ENCODE results near the gene ANKMY1. TPM values are rescaled to one million over a fixed set of nuclear protein-coding genes. Genes with fewer than 3 reads are reported as not detected.

The ANKMY1 gene
- total and polyA plus RNA-seq, 2 of the 8 experiments (the other 6 are each of a cell fraction or from before 2014, with no cell fraction given), result 4.5 to 4.8 TPM

- 88% methylated on average over 12 of the region's 22 CpGs; no CpG with 5 or more reads in 1 of the 2 experiments for WGBS, 2 experiments (ENCODE audit: extremely low coverage in 1 of 2, insufficient coverage in 1 of 2, insufficient read length in 1 of 2, insufficient replicate concordance in 2 of 2, low coverage in 1 of 2, low lambda C conversion rate in 2 of 2, missing lambda C conversion rate in 1 of 2)
- POLR2A ChIA-PET (ENCODE audit: partially characterized antibody), result no interaction called here
- no peak for DNase-seq (ENCODE audit: low read depth in 1 of 2, low spot score in 2 of 2)
Observed at GRCh38 chr2:240597419-240598181, 39.8 kb upstream of the ANKMY1 start.

More at GRCh38 chr2:240597419-240598181, 39.8 kb upstream of the ANKMY1 start:
- Histone ChIP-seq H3K79me1 (ENCODE audit: low read depth, low read length) (no peaks in the 10 kb centered on the region; the same call in 1 of the 2 replicates), H3K18ac (ENCODE audit: extremely low read depth, low read length) (no peak overlapping the region), H3K27me3 (replicated peaks in 1 of 4; ENCODE audit: control insufficient read depth in 3 of 4, extremely low read depth in 1 of 4, insufficient read depth in 3 of 4, low read length in 3 of 4) (no peaks in the 10 kb centered on the region), H3K4me3 (ENCODE audit: extremely low read depth in 1 of 4, insufficient read depth in 2 of 4, low read depth in 3 of 4, low read length in 4 of 4) (no peak overlapping the region), H3K27ac (ENCODE audit: low read depth, low read length) (no peak overlapping the region), H3K23me2 (ENCODE audit: low read depth, low read length) (no peaks in the 10 kb centered on the region), H3K36me3 (ENCODE audit: control insufficient read depth in 2 of 4, insufficient read depth in 4 of 4, low read length in 3 of 4) (peaks cover 0 to 8% (median 5%) of the 10 kb centered on the region in 4 experiments; a peak in 4 of 8 replicates), H3K79me2 (ENCODE audit: control insufficient read depth in 1 of 2, insufficient read depth in 2 of 2, low read length in 2 of 2) (no peaks in the 10 kb centered on the region; a peak in 1 of 4 replicates), H2BK12ac (ENCODE audit: low read depth, low read length) (no peak overlapping the region), H4K5ac (ENCODE audit: insufficient read length, low read depth, low read length) (no peak overlapping the region), H3K23ac (ENCODE audit: insufficient read length) (no peak overlapping the region), H3K14ac (ENCODE audit: insufficient read length) (no peak overlapping the region), H2BK20ac (ENCODE audit: low read length) (no peak overlapping the region), H3K4ac (replicated peaks; ENCODE audit: insufficient read length, low read depth, low read length) (no peak overlapping the region), H2AK5ac (ENCODE audit: low read depth, low read length) (no peak overlapping the region), H3K4me1 (replicated peaks in 1 of 4; ENCODE audit: control insufficient read depth in 3 of 4, insufficient read depth in 4 of 4, low read length in 3 of 4) (no peaks in the 10 kb centered on the region), H3K9ac (replicated peaks in 1 of 4; ENCODE audit: extremely low read depth in 1 of 4, low read depth in 3 of 4, low read length in 3 of 4) (no peak overlapping the region), H3K56ac (replicated peaks; ENCODE audit: insufficient read length, low read depth, low read length) (no peak overlapping the region), H2AFZ (ENCODE audit: low read length) (no peak overlapping the region), H3K9me3 (ENCODE audit: insufficient read depth in 2 of 2, low read depth in 1 of 2, low read length in 1 of 2) (no peaks in the 10 kb centered on the region), H2BK120ac (replicated peaks; ENCODE audit: low read depth, low read length) (no peak overlapping the region), H4K91ac (replicated peaks; ENCODE audit: insufficient read length, low read length) (no peak overlapping the region), H3K4me2 (ENCODE audit: insufficient read depth in 1 of 2, low read depth in 2 of 2, low read length in 2 of 2) (no peak overlapping the region), H4K8ac (ENCODE audit: extremely low read depth, insufficient read depth, low read length) (no peak overlapping the region), H2BK15ac (ENCODE audit: low read length) (no peak overlapping the region), H2BK5ac (ENCODE audit: low read depth, low read length) (no peak overlapping the region), H4K20me1 (replicated peaks in 1 of 2; ENCODE audit: control insufficient read depth in 1 of 2, insufficient read depth in 2 of 2, low read length in 2 of 2) (peaks cover 3 to 10% of the 10 kb centered on the region in 2 experiments)
- FAIRE-seq, result no peak
- CTCF ChIA-PET (ENCODE audit: partially characterized antibody), result interaction anchor here (1.3 to 2.6 kb wide), 2 partner anchors 8 to 10 kb away, joined by 3 to 9 read pairs; partner anchors contain the start of gene CAPN10
- TF ChIP-seq BRCA1 (IDR thresholded peaks at IDR 0.05; ENCODE audit: low read depth, low read length) (no peak), SIN3A (conservative IDR thresholded peaks at IDR 0.05 in 1 of 2, IDR thresholded peaks at IDR 0.05 in 1 of 2; ENCODE audit: low read depth in 1 of 2, low read length in 2 of 2) (no peak), KDM4A (IDR thresholded peaks at IDR 0.05; ENCODE audit: low read depth, low read length, severe bottlenecking) (no peak)
